NT2/D1 (cell line): ENCODE data around the gene EIF4G3.

Experiments used
- SUZ12 ChIP-seq: IDR thresholded peaks from 2 replicates; pipeline ENCODE4 v1.6.1; 2011; ENCODE audit not compliant: insufficient read length, insufficient read depth; ENCODE audit errors: extremely low read depth
- ZNF274 ChIP-seq: IDR thresholded peaks from 2 replicates; pipeline ENCODE4 v1.6.1; 2011; ENCODE audit warnings: mild to moderate bottlenecking, low read depth, low read length

DNA sequence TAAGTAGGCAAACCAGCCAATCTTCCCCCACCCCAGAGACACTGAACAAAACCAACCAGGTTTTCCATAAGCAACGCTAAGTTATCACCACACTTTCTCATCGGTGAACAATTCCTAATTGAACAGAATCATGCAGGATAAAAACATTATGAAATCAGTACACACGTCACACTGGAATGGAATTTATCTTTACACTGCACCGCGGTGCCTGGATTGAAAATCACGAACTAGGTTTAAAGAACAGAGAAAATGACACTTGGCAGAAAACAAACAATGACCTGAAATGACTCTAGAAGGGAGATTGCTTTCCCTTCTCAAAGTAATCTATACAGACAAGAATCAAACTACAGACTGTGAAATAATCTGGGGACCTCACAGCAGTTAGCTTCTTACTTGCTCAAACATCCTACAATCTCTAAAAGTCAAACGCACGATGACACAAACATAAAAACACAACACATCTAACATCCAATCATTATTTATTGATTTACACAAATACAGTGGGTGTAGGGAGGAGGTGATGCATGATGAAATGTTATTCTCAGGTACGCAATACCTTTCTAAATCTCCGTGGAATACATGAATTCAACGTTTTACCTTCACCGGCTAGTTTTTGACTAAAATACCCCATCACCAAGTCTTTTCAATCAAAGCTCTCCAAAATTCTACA lies 1.9 kb downstream of the EIF4G3 start:
- TF ChIP-seq SUZ12 (no peak), ZNF274 (no peak)
